Prostate gland (tissue), 2 donors: ENCODE measurements around the gene TAAR9.

Experiments used
- POLR2A ChIP-seq: fragments of 450-650 bp; IDR thresholded peaks from one replicate; pipeline ENCODE4 v1.6.1; 2016; ENCODE audit warnings: antibody characterized with exemption, mild to moderate bottlenecking
- TF ChIP-seq, protein P1 (sequence below), 4 experiments: fragments of 200-600 bp in 2 of 4; fragments of 450-650 bp in 2 of 4; sonication (generic) in 2 of 4; IDR thresholded peaks; 1 replicate in 3 of 4; 2 replicates in 1 of 4; pipeline ENCODE4 v1.5.1; 2016 to 2019; ENCODE audit warnings: antibody characterized with exemption in 4 of 4, mild to moderate bottlenecking in 2 of 4, moderate library complexity in 2 of 4

DNA sequence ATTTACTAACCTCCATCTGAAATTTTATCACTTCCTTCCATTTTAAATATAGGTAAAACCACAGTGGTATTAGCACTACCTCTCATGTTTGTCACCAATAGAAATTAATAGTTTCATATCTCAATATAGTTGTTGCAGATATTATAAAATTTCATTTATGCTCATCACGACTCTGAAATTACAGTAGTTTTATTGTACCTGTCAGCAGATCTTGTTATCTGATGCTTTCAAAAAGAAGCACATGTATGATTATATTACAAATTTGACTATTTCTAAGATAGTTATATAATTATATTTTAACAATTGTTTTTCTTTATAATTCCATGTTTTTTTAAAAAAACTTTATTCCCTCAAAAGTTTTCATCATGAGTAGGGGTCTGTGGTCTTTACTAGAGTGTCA, 46.6 kb downstream of the TAAR9 start:
- TF ChIP-seq POLR2A, result no peak
- TF ChIP-seq, protein P1, sequence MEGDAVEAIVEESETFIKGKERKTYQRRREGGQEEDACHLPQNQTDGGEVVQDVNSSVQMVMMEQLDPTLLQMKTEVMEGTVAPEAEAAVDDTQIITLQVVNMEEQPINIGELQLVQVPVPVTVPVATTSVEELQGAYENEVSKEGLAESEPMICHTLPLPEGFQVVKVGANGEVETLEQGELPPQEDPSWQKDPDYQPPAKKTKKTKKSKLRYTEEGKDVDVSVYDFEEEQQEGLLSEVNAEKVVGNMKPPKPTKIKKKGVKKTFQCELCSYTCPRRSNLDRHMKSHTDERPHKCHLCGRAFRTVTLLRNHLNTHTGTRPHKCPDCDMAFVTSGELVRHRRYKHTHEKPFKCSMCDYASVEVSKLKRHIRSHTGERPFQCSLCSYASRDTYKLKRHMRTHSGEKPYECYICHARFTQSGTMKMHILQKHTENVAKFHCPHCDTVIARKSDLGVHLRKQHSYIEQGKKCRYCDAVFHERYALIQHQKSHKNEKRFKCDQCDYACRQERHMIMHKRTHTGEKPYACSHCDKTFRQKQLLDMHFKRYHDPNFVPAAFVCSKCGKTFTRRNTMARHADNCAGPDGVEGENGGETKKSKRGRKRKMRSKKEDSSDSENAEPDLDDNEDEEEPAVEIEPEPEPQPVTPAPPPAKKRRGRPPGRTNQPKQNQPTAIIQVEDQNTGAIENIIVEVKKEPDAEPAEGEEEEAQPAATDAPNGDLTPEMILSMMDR (IDR thresholded peaks at IDR 0.05), result no peak
